Right renal pelvis (tissue), 4 donors: ENCODE measurements around the gene BARX2. TPM values are rescaled to one million over a fixed set of nuclear protein-coding genes. Genes with fewer than 3 reads are reported as not detected.

ENCODE experiments used
- DNase-seq, 4 donors: peaks; one replicate each; pipeline ENCODE4 v3.0.0-alpha.2; 2013; ENCODE audit warnings: low read depth in 4 of 4, low spot score in 3 of 4, missing footprints in 1 of 4
- polyA plus RNA-seq, 4 donors: library from polyadenylated mRNA; unstranded; fragments of 120-200 nt; gene quantifications; one replicate each; pipeline ENCODE4 v1.2.1, GENCODE V29; 2013; ENCODE audit not compliant: insufficient read length in 4 of 4

Gene BARX2
- polyA plus RNA-seq, 4 donors, result 0.44 to 1.2 (median 0.94) TPM

- no peak for DNase-seq
Observed at GRCh38 chr11:129434641-129435498, 59.2 kb downstream of the BARX2 start.

DNA sequence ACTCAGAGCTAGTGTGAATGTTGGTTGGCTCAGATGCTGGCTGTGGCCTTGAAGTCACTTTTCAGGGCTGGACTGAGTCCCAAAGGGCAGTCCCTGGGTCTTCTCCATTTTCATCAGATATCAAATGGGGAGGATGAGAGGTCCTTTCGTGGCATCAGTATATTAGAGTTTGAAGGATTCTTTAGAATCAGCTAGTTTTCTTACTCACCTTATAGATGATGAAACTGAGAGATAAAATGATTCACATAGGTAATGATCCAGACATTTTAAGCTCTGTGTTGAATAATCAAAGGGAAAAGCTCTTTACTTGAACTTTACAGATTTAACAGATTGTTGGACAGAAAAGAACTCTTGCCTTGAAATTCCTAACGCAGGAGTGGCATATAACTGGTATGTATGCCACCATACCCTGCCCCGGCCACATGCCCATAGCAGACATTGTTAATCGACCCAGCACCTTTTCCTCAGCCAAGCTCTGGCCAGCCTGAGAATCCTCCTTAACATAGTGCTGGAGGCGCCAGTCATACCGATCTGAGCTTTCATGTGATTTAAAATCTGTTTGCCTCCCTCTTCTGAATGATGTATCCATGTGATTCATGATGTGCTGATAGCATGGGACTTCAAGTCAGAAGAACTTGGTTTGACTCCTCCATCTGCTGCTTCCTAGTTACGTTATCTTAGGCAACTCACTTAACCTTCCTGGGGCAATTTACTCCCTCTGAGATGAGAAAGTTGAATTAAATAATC lies 60.0 kb downstream of the BARX2 start:
- no peak for DNase-seq

- DNase-seq, result no peak
Observed at GRCh38 chr11:129436573-129436972, 60.9 kb downstream of the BARX2 start.

- DNase-seq, result peak in 1 of 4 donors; percentile 55
Observed at GRCh38 chr11:129440028-129440713, 64.5 kb downstream of the BARX2 start.

GRCh38 chr11:129442171-129442570 lies 66.5 kb downstream of the BARX2 start:
- no peak for DNase-seq

- no peak for DNase-seq
Observed at GRCh38 chr11:129443276-129443675, 67.6 kb downstream of the BARX2 start.

- DNase-seq, result no peak
Observed at GRCh38 chr11:129444274-129444673, 68.6 kb downstream of the BARX2 start.

GRCh38 chr11:129445226-129445625 lies 69.6 kb downstream of the BARX2 start:
- DNase-seq, result no peak

DNA sequence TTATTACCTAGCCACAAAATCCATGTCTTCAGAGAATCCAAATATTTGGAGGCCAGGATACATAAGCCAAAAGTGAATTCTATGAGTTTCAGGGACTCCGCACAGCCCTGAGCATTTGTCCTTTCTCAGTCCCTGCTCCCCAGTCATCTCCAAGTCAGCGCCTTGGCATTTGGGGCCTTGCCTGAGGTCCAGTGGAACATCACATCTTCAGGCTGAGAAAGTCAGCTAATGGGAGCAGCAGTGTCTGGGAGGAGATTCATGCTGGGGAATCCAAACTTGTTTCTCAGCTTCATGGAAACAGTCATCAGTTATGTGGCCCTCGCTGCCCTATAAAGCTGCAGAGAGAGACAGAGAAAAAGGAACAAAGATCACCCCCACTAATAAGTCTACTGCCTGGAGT lies 70.9 kb downstream of the BARX2 start:
- DNase-seq, result no peak

DNA sequence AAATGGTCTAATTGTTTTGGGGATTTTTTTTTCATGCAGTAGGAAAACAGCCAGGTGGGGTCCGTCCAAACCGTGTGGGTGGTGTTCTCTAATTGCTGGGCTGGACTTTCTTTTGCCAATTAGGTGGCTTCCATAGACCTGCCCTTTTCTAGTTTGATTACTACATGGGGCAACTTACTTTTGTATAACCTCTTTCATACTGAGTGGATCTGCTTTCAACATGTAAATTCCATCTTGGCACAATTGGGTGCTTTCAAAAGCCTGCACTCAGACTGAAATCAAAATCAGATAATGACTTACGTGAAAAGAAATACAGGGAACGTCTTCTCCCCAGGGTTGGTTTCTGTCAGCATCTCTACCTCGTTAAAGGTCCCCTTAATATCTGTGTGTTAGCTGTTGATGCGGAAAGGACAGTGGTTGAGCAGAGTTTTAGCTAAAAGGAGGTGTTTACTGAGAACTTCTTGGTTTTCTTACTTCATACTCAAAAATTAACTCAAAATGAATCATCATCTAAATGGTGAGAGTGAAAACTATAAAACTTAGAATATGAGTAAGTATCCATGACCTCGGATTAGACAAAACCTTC lies 72.1 kb downstream of the BARX2 start:
- DNase-seq, result no peak

DNA sequence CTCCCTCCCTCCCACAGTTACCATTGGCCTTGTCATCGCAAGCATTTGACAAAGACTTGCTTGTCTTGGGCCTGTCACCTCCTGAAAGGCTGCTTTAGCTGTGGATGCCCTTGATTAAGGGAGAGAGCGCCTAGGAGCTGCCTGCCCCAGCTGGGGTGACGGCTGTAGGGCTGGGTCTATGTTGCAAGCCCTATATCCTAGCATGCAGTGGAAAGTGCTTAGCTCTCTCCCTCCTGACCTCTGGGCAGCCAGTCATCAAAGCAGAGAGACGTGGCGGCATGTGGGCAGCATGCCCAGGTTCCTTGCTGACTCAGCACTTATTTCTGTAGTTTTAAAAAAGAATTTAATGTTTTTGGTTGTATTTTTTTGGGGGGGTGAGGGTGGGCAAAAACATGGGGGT lies 75.9 kb downstream of the BARX2 start:
- DNase-seq, result no peak

DNA sequence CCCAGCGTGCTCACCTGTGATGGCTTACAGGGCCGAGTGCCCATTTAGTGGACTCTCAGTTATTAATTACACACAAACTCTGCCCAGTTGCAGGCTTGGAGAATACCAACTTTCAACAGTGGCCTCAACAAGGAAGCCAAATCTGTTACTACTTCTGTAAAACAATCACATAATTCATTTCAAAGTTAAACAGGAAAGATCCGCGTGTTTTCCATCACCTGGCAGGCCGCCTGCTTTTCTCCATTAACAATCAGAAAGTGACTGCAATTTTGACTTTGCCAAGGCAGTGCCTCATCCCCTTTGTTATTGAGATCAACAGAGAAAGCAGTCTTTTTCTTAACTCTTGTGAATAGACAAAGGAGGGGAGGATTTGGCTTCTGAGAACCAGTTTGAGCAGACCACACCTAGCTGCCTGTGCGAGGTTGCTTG lies 77.7 kb downstream of the BARX2 start:
- DNase-seq, result no peak

- DNase-seq, result no peak
Observed at GRCh38 chr11:129455101-129455500, 79.5 kb downstream of the BARX2 start.

DNA sequence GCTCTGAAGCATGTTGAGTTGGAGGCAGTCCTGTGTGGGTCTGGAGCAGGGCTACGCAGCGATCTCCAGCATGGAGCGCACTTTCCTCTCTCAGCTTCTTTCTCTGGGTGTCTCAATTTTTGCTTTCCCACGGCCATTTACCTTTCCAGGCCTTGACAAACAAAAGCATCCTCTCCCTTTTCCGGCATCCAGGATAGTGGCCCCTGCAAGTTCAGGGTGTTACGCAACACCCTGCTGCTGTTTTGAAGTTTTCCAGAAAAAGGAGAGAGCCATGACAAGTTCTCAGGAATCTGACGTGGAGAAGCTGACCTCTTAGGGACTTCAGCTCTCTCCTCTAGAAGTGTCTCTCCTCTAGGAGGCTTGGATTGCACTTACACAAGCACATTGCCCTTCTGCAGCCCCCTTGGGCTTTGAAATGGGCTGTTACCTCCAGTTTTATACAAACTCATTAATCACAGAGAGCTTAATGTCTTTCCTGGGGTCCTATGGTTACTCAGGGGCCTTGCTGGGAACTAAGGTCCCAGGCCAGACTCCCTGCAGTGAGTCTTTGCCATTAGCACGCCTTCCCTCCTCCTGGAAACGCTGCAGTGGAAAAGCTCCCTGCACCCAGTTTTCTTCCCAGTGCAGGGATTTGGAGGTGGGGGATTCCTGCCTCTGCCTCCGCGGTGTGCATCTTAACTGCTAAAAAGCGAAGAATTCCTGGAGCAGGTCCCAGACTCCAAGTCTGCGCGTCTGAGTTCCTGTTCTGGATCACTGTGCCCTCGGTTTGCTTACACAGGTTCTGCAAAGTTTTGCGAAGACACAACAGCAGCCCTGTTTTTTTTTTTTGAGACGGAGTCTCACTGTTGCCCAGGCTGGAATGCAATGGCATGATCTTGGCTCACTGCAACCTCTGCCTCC lies 80.4 kb downstream of the BARX2 start:
- no peak for DNase-seq

GRCh38 chr11:129457321-129457720 lies 81.7 kb downstream of the BARX2 start:
- no peak for DNase-seq

DNA sequence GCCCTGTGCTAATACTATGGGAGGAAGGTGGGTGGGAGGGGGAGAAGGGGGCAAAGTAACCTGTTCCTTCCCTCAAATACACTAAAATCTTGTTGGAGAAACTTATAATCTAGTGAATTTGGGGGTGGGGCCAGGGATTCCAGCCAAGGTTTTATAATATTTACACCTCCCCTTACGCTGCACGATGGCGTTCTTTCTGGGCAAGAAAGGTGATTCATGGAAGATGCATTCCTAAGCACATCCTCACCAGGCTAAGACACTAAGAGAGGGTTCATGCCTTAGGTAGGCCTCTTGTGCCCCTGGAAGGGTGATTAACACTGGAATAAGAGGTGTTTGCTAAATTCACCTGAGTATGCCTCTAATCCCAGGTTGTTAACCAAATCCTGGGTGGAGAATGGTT lies 82.6 kb downstream of the BARX2 start:
- no peak for DNase-seq

DNA sequence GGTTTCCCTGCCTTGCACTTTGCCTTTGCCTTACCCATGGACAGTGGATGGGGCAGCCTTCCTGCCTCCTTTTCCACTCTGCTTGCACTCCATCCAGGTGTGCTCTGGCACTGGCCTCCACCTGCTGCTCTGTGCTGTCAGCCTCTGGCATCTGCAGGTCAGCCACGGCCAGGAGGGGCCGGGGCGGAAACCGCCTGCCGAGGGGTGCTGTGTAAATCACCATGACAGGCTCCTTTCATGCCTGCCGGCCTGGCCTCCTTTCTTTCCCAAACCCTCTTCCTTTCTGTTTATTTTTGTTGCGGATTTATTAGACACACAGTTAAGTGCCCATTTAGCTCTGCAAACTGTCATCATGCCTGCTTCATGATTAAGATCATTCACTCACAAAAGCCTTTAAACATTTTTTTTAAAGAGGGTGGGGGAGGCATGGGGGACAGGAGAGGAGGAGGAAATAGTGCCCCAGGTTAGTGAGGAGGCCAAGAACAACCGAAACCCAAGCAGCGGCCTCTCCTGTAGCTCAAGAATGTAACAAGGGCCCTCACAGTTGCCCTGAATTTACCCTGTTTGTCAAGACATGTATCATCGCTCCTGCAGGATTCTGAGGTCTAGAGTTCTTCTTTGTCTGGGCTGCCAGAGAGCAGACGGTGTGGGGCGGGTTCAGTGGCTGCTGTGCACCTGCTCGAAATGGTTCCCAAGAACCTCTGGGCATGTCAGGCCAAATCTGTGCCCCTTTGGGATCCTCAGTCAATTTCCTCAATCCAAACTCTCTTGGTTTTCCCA lies 83.3 kb downstream of the BARX2 start:
- peak in 1 of 4 donors; percentile 20 for DNase-seq

GRCh38 chr11:129460714-129461113 lies 85.1 kb downstream of the BARX2 start:
- DNase-seq, result no peak

DNA sequence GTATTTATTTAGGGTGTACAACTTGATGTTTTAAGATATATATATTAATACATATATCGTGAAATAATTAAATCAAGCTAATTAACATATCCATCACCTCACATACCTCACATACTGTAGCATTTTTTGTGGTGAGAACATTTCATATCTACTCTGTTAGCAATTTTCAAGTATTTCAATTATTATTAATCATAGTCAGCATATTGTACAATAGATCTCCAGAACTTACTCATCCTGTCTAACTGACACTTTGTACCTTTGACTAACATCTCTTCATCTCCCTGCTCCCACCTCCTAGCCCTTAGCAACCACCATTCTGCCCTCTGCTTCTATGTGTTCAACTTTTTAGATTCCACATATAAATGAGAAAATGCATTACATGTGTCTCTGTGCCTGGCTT lies 108.4 kb downstream of the BARX2 start:
- no peak for DNase-seq
